HL-60 (cell line): ENCODE measurements around the gene AGPAT4.

ENCODE experiments used
- DNase-seq, 2 experiments: peaks; one replicate each; pipeline ENCODE4 v3.0.0-alpha.2; 2010 to 2020; ENCODE audit warnings: low read depth in 1 of 2, low spot score in 1 of 2
- H3K27ac ChIP-seq: fragments of 250-450 bp; sonication (Bioruptor Pico); replicated peaks from 2 replicates; pipeline ENCODE4 v1.5.1; 2020; ENCODE audit warnings: mild to moderate bottlenecking, moderate library complexity
- H3K27me3 ChIP-seq: fragments of 250-450 bp; sonication (Bioruptor Pico); 2 replicates; pipeline ENCODE4 v1.5.1; 2021; ENCODE audit warnings: mild to moderate bottlenecking, moderate library complexity; ENCODE audit not compliant: insufficient read depth, poor library complexity, severe bottlenecking
- H3K4me3 ChIP-seq: replicated peaks from 2 replicates; pipeline ENCODE4 v1.5.1; 2011; ENCODE audit warnings: mild to moderate bottlenecking, control low read depth, low read length; ENCODE audit not compliant: insufficient read depth
- GABPA ChIP-seq: IDR thresholded peaks from 2 replicates; pipeline ENCODE4 v1.6.1; 2012; ENCODE audit warnings: low read depth
- POLR2AphosphoS5 ChIP-seq: IDR thresholded peaks from 2 replicates; pipeline ENCODE4 v1.6.1; 2012; ENCODE audit warnings: low read depth
- SPI1 ChIP-seq: IDR thresholded peaks from 2 replicates; pipeline ENCODE4 v1.6.1; 2012; ENCODE audit warnings: low read depth, mild to moderate bottlenecking, borderline replicate concordance
- TF ChIP-seq, protein P1 (sequence below): IDR thresholded peaks from 2 replicates; pipeline ENCODE4 v1.6.1; 2012; ENCODE audit warnings: low read depth; ENCODE audit not compliant: insufficient replicate concordance
- TF ChIP-seq, protein P2 (sequence below): IDR thresholded peaks from one replicate; pipeline ENCODE4 v1.5.1; 2011; ENCODE audit warnings: low read length, control low read depth, inconsistent platforms; ENCODE audit not compliant: insufficient read depth

AGPAT4 gene

DNA sequence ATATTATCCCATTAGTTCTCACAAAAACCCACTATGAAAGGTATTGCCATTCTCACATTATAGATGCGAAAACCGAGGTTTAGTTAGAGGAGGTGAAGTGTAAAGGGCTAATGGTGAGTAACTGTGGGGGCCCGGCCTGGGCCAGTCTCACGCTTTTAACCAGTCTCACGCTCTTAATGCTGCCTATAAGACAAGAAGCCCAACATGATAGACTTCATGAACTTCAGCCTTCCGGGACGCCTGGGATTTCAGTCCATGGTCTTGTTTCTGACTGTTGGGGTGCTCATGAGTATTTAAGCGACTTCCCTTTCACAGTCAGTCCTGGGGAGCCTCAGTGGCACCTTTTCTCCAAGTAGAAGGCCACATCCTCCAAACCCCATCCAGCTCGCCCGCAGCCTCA is 31.7 kb downstream of the AGPAT4 start:
- no peak overlapping the region for H3K27ac ChIP-seq
- H3K27me3 ChIP-seq: no peaks in the 10 kb centered on the region
- no peak for DNase-seq
- no peak overlapping the region for H3K4me3 ChIP-seq
- TF ChIP-seq GABPA (no peak), POLR2AphosphoS5 (no peak), SPI1 (no peak)
- TF ChIP-seq, protein P1, sequence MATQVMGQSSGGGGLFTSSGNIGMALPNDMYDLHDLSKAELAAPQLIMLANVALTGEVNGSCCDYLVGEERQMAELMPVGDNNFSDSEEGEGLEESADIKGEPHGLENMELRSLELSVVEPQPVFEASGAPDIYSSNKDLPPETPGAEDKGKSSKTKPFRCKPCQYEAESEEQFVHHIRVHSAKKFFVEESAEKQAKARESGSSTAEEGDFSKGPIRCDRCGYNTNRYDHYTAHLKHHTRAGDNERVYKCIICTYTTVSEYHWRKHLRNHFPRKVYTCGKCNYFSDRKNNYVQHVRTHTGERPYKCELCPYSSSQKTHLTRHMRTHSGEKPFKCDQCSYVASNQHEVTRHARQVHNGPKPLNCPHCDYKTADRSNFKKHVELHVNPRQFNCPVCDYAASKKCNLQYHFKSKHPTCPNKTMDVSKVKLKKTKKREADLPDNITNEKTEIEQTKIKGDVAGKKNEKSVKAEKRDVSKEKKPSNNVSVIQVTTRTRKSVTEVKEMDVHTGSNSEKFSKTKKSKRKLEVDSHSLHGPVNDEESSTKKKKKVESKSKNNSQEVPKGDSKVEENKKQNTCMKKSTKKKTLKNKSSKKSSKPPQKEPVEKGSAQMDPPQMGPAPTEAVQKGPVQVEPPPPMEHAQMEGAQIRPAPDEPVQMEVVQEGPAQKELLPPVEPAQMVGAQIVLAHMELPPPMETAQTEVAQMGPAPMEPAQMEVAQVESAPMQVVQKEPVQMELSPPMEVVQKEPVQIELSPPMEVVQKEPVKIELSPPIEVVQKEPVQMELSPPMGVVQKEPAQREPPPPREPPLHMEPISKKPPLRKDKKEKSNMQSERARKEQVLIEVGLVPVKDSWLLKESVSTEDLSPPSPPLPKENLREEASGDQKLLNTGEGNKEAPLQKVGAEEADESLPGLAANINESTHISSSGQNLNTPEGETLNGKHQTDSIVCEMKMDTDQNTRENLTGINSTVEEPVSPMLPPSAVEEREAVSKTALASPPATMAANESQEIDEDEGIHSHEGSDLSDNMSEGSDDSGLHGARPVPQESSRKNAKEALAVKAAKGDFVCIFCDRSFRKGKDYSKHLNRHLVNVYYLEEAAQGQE: no peak
- TF ChIP-seq, protein P2, sequence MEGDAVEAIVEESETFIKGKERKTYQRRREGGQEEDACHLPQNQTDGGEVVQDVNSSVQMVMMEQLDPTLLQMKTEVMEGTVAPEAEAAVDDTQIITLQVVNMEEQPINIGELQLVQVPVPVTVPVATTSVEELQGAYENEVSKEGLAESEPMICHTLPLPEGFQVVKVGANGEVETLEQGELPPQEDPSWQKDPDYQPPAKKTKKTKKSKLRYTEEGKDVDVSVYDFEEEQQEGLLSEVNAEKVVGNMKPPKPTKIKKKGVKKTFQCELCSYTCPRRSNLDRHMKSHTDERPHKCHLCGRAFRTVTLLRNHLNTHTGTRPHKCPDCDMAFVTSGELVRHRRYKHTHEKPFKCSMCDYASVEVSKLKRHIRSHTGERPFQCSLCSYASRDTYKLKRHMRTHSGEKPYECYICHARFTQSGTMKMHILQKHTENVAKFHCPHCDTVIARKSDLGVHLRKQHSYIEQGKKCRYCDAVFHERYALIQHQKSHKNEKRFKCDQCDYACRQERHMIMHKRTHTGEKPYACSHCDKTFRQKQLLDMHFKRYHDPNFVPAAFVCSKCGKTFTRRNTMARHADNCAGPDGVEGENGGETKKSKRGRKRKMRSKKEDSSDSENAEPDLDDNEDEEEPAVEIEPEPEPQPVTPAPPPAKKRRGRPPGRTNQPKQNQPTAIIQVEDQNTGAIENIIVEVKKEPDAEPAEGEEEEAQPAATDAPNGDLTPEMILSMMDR: no peak

DNA sequence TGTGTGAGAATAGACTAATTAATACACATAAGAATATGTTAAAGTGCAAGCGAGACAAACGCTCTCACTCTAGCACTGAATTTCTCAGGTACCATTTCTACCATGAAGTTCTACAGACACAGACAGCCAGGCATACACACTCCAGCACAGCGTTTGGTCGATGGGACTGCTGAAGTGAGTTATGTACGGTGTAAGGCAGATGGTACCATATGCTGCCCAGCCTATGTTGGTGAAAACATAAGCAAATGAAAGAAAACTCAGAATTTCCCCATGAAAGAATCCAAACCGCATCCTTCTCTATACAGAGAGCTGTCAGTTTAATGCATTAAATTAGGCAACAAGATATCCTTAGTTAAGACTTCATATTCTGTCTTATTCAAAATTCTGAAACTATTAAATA is 34.9 kb downstream of the AGPAT4 start:
- H3K4me3 ChIP-seq: no peak overlapping the region
- H3K27me3 ChIP-seq: no peaks in the 10 kb centered on the region
- DNase-seq: no peak
- TF ChIP-seq, protein P1: no peak
- TF ChIP-seq, protein P2: no peak
- TF ChIP-seq GABPA (no peak), POLR2AphosphoS5 (no peak), SPI1 (no peak)
- H3K27ac ChIP-seq: no peak overlapping the region

DNA sequence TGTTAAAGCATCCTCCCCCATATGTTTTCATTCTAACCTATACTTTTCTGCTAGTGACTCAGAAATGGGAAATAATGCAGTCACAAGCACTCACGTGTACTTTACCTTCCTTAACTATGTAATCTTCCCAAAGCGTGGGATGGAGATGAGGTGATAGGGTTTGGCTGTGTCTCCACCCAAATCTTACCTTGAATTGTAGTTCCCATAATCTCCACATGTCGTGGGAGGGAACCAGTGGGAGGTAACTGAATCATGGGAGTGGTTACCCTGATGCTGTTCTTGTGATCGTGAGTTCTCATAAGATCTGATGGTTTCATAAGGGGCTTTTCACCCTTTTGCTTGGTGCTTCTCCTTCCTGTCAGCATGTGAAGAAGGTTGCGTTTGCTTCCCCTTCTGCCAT is 35.4 kb downstream of the AGPAT4 start:
- Histone ChIP-seq H3K27ac (no peak overlapping the region), H3K27me3 (no peaks in the 10 kb centered on the region), H3K4me3 (no peak overlapping the region)
- no peak for DNase-seq
- no peak for TF ChIP-seq GABPA
- TF ChIP-seq, protein P1: no peak
- TF ChIP-seq, protein P2: no peak
- no peak for TF ChIP-seq SPI1
- no peak for TF ChIP-seq POLR2AphosphoS5
